ACC112 (cell line): ENCODE measurements around the gene METRN.

Source experiments
- H2AFZ ChIP-seq: fragments of 200-600 bp; sonication (generic); one replicate; pipeline ENCODE4 v1.6.0; 2017; ENCODE audit warnings: antibody characterized with exemption, low read length; ENCODE audit not compliant: unreplicated experiment
- H3K27ac ChIP-seq: fragments of 200-600 bp; sonication (generic); 2 replicates; pipeline ENCODE4 v1.5.1; 2014; ENCODE audit warnings: low read depth, mild to moderate bottlenecking, antibody characterized with exemption, low read length, moderate library complexity
- H3K27me3 ChIP-seq: fragments of 200-600 bp; sonication (generic); 2 replicates; pipeline ENCODE4 v1.6.1; 2014; ENCODE audit warnings: mild to moderate bottlenecking, antibody characterized with exemption, low read length, moderate library complexity, mixed read lengths; ENCODE audit not compliant: insufficient read depth
- H3K36me3 ChIP-seq: fragments of 200-600 bp; sonication (generic); 2 replicates; pipeline ENCODE4 v1.6.1; 2016; ENCODE audit warnings: mild to moderate bottlenecking, antibody characterized with exemption, low read length, moderate library complexity, mixed read lengths; ENCODE audit not compliant: insufficient read depth
- H3K4me1 ChIP-seq: fragments of 200-600 bp; sonication (generic); one replicate; pipeline ENCODE4 v1.6.1; 2016; ENCODE audit warnings: low read length, mixed read lengths; ENCODE audit not compliant: insufficient read depth, unreplicated experiment, control insufficient read depth
- H3K4me3 ChIP-seq: fragments of 200-600 bp; sonication (generic); 2 replicates; pipeline ENCODE4 v1.5.1; 2014; ENCODE audit warnings: mild to moderate bottlenecking, low read depth, low read length
- H3K79me2 ChIP-seq: fragments of 200-600 bp; sonication (generic); one replicate; pipeline ENCODE4 v1.6.0; 2016; ENCODE audit warnings: low read length; ENCODE audit not compliant: control insufficient read depth, unreplicated experiment, insufficient read depth

The METRN gene

GRCh38 chr16:720990-721764 is 6.3 kb downstream of the METRN start, which contains the start of gene ANTKMT:
Gene ANTKMT, plus strand, starts transcription at chr16:721146. Its CDS starts 129 bp downstream, at chr16:721275.
- peak within 1 kb of the TSS; percentile 57 for H3K27ac ChIP-seq
- no peaks in the 10 kb centered on the region for H3K79me2 ChIP-seq
- peaks cover 13% of the 10 kb centered on the region for H3K4me1 ChIP-seq
- peak within 1 kb of the TSS; percentile 84 for H3K4me3 ChIP-seq
- H3K27me3 ChIP-seq, result no peaks in the 10 kb centered on the region
- H2AFZ ChIP-seq, result peak within 1 kb of the TSS; percentile 34
- no peaks in the 10 kb centered on the region for H3K36me3 ChIP-seq

- Histone ChIP-seq H3K27me3 (no peaks in the 10 kb centered on the region), H3K4me1 (peaks cover 13% of the 10 kb centered on the region), H3K4me3 (peak overlapping the region; percentile 84), H3K36me3 (no peaks in the 10 kb centered on the region), H3K27ac (no peak overlapping the region), H3K79me2 (no peaks in the 10 kb centered on the region), H2AFZ (no peak overlapping the region)
These were observed 7.0 kb downstream of the METRN start for GRCh38 chr16:721765-722540.

DNA sequence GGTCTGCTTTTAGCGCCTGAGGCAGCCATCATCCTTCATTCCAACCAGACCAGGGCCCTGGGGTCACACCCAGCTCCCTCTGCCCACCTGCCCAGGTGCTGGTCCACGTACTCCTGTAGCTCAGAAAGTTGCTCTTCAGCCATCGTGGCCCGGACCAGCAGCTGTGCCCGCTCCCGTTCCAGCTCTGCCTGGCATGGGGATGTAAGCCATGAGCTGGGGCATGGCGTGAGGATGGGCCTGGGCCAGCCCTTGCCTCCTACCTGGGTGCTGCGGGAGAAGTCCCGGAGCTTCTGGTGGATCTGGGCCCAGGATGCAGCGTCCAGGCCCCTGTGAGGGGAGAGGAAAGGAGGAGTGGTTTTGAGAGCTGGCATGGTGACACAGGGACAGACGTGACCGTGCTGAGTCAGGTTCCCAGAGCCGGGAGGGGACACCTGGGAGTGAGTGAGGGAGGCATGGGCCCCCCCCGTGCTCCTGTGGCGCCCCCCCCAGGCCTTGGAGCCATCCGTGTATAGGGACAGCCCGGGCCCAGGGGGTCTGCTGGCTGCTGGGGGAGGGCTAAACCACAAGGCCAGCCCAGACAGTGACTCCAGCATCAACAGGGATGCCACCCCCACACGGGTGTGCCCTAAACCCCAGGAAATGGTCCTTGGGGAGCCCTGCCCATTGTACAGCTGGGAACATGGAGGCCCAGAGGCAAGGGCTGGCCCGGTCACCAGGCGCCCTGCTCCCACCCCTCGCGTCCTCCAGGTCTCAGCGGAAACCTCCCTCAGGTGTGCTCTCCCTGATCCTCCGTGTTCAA is 8.1 kb downstream of the METRN start:
- no peaks in the 10 kb centered on the region for H3K36me3 ChIP-seq
- no peaks in the 10 kb centered on the region for H3K79me2 ChIP-seq
- peaks cover 13% of the 10 kb centered on the region for H3K4me1 ChIP-seq
- no peak overlapping the region for H2AFZ ChIP-seq
- no peak overlapping the region for H3K4me3 ChIP-seq
- H3K27ac ChIP-seq, result no peak overlapping the region
- H3K27me3 ChIP-seq, result no peaks in the 10 kb centered on the region

- no peaks in the 10 kb centered on the region for H3K36me3 ChIP-seq
- H3K79me2 ChIP-seq, result no peaks in the 10 kb centered on the region
- no peak overlapping the region for H2AFZ ChIP-seq
- no peaks in the 10 kb centered on the region for H3K27me3 ChIP-seq
- H3K4me3 ChIP-seq, result no peak overlapping the region
- H3K27ac ChIP-seq, result no peak overlapping the region
- peaks cover 13% of the 10 kb centered on the region for H3K4me1 ChIP-seq
These were observed 8.8 kb downstream of the METRN start for GRCh38 chr16:723695-724094.

DNA sequence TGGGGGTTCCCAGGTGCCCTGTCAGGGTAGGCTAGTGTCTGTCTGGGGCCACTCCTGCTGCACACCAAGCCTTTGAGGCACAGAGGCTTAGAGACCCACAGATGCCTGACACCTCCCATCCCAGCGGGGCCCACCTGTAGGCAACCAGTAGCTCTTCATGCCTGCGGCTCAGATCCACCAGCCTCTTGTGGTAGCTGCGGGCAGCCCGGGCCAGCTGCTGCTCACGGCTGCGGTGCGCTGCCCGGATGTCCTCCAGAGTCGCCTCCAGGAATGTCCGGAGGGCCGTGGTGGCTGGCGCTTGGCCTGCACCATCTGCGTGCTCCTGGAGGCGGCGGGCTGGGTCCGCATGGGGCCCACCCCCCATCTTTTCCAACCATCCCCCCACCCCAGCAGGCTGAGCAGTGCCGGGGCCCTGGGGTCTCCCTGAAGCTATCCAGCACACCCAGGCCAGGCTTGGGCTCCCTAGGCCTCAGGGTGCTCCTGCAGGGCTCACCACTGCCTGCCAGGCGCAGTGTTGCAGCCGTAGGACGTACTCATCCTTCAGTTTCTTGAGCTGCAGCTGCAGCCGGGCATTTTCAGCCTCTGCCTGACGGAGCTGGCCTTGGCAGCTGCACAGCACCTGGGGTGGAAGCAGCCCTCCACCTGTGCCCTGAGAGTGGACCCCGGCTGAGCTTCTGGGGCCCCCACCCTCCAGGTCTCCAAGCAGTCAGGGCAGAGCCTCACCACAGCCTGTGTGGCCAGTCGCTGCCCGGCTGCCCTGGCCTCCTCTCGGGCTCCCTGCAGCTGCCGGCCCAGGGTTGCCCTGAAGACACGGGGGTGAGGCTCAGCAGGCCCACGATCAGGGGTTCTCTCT is 9.5 kb downstream of the METRN start:
- H3K36me3 ChIP-seq, result no peaks in the 10 kb centered on the region
- no peak overlapping the region for H3K4me3 ChIP-seq
- no peak overlapping the region for H3K27ac ChIP-seq
- H3K4me1 ChIP-seq, result peaks cover 13% of the 10 kb centered on the region
- no peaks in the 10 kb centered on the region for H3K79me2 ChIP-seq
- no peaks in the 10 kb centered on the region for H3K27me3 ChIP-seq
- H2AFZ ChIP-seq, result no peak overlapping the region

GRCh38 chr16:725041-725376 is 10.1 kb downstream of the METRN start:
- no peak overlapping the region for H3K27ac ChIP-seq
- H3K79me2 ChIP-seq, result no peaks in the 10 kb centered on the region

GRCh38 chr16:725463-726187 is 10.7 kb downstream of the METRN start:
- Histone ChIP-seq H3K4me1 (peaks cover 8% of the 10 kb centered on the region), H3K36me3 (no peaks in the 10 kb centered on the region), H3K4me3 (no peak overlapping the region), H3K79me2 (no peaks in the 10 kb centered on the region), H2AFZ (no peak overlapping the region), H3K27me3 (no peaks in the 10 kb centered on the region), H3K27ac (no peak overlapping the region)

More at GRCh38 chr16:725041-725376, 10.1 kb downstream of the METRN start:
- Histone ChIP-seq H3K27me3 (no peaks in the 10 kb centered on the region), H3K4me1 (peaks cover 10% of the 10 kb centered on the region), H3K4me3 (no peak overlapping the region), H3K36me3 (no peaks in the 10 kb centered on the region), H2AFZ (no peak overlapping the region)

GRCh38 chr16:726188-726437 is 11.2 kb downstream of the METRN start:
- Histone ChIP-seq H3K79me2 (no peaks in the 10 kb centered on the region), H3K4me3 (no peak overlapping the region), H3K27me3 (no peaks in the 10 kb centered on the region), H3K36me3 (no peaks in the 10 kb centered on the region), H3K4me1 (peaks cover 8% of the 10 kb centered on the region), H3K27ac (no peak overlapping the region), H2AFZ (no peak overlapping the region)

GRCh38 chr16:726438-727290 is 11.7 kb downstream of the METRN start, which contains the start of the genes CCDC78 and HAGHL:
Gene CCDC78, minus strand, starts transcription at chr16:726443. Its CDS starts 76 bp downstream, at chr16:726367.
Gene HAGHL, plus strand, starts transcription at chr16:727106. Its CDS starts 404 bp downstream, at chr16:727510.
- no peaks in the 10 kb centered on the region for H3K36me3 ChIP-seq
- H3K27me3 ChIP-seq, result no peaks in the 10 kb centered on the region
- no peak within 1 kb of the TSS for H3K27ac ChIP-seq
- H3K79me2 ChIP-seq, result no peaks in the 10 kb centered on the region
- peaks cover 5% of the 10 kb centered on the region for H3K4me1 ChIP-seq
- H2AFZ ChIP-seq, result peak within 1 kb of the TSS; percentile 22
- H3K4me3 ChIP-seq, result peak within 1 kb of the TSS; percentile 83
